Skin of body (tissue), 2 donors: ENCODE results near the gene PTPRN2. TPM values are rescaled to one million over a fixed set of nuclear protein-coding genes. Genes with fewer than 3 reads are reported as not detected.

Experiments used
- DNase-seq: peaks from one replicate; lab custom pipeline; 2025; lab: John Stamatoyannopoulos, UW
- total RNA-seq: library from RNA; depleted of rRNA; stranded (reverse); fragments of >200 nt; gene quantifications from one replicate; pipeline ENCODE4 v1.2.3, GENCODE V29; 2014

Gene PTPRN2
- total RNA-seq, 1 donor from 2014 or later = 0.99 TPM

GRCh38 chr7:157877298-157878090 lies 710.1 kb downstream of the PTPRN2 start:
- no peak for DNase-seq

GRCh38 chr7:157876469-157877285 lies 710.9 kb downstream of the PTPRN2 start:
- DNase-seq = no peak

GRCh38 chr7:157875230-157876179 lies 712.1 kb downstream of the PTPRN2 start:
- DNase-seq = no peak

- no peak for DNase-seq
These were observed 712.8 kb downstream of the PTPRN2 start for GRCh38 chr7:157874870-157875229.

- DNase-seq = no peak
These were observed 713.3 kb downstream of the PTPRN2 start for GRCh38 chr7:157874208-157874816.

- DNase-seq = no peak
These were observed 714.0 kb downstream of the PTPRN2 start for GRCh38 chr7:157873664-157874063.

- DNase-seq = no peak
These were observed 714.4 kb downstream of the PTPRN2 start for GRCh38 chr7:157873181-157873580.

GRCh38 chr7:157872447-157872846 lies 715.2 kb downstream of the PTPRN2 start:
- DNase-seq = no peak

- DNase-seq = no peak
These were observed 715.9 kb downstream of the PTPRN2 start for GRCh38 chr7:157871681-157872080.

- no peak for DNase-seq
These were observed 716.9 kb downstream of the PTPRN2 start for GRCh38 chr7:157870644-157871290.

- no peak for DNase-seq
These were observed 717.8 kb downstream of the PTPRN2 start for GRCh38 chr7:157869793-157870192.

- DNase-seq = no peak
These were observed 719.8 kb downstream of the PTPRN2 start for GRCh38 chr7:157867685-157868305.

GRCh38 chr7:157866336-157866924 lies 721.2 kb downstream of the PTPRN2 start:
- no peak for DNase-seq

- DNase-seq = no peak
These were observed 722.1 kb downstream of the PTPRN2 start for GRCh38 chr7:157865351-157866165.

GRCh38 chr7:157864911-157865310 lies 722.7 kb downstream of the PTPRN2 start:
- no peak for DNase-seq

- DNase-seq = no peak
These were observed 723.5 kb downstream of the PTPRN2 start for GRCh38 chr7:157863906-157864810.

GRCh38 chr7:157863176-157863575 lies 724.4 kb downstream of the PTPRN2 start:
- DNase-seq = no peak

- no peak for DNase-seq
These were observed 724.9 kb downstream of the PTPRN2 start for GRCh38 chr7:157862731-157863130.
